K562 (cell line): ENCODE results near the gene TBC1D20. TPM values are rescaled to one million over a fixed set of nuclear protein-coding genes. Genes with fewer than 3 reads are reported as not detected.
A peak's percentile ranks its signal among the peaks of the same experiment; 100 is the strongest.

Experiments used
- DNMT1 ChIP-seq: fragments of 450-650 bp; IDR thresholded peaks from 2 replicates; pipeline ENCODE4 v1.6.1; 2016; ENCODE audit warnings: antibody characterized with exemption, mild to moderate bottlenecking
- MCM7 ChIP-seq, 2 experiments: fragments of 450-650 bp; IDR thresholded peaks; 2 replicates each; pipeline ENCODE4 v1.6.1; 2016 to 2018
- NFE2 ChIP-seq: IDR thresholded peaks from 2 replicates; pipeline ENCODE4 v1.6.1; 2014; ENCODE audit warnings: antibody characterized with exemption, low read depth
- NFIX ChIP-seq: fragments of 250-450 bp; sonication (Bioruptor Pico); IDR thresholded peaks from 2 replicates; pipeline ENCODE4 v1.4.0; 2020; ENCODE audit warnings: low read depth, mild to moderate bottlenecking, moderate library complexity
- SMARCE1 ChIP-seq: fragments of 450-650 bp; IDR thresholded peaks from 2 replicates; pipeline ENCODE4 v1.7.1; 2016; ENCODE audit warnings: mild to moderate bottlenecking
- TAF7 ChIP-seq: fragments of 450-650 bp; IDR thresholded peaks from 2 replicates; pipeline ENCODE4 v1.6.1; 2016; ENCODE audit warnings: missing genetic modification characterization, missing compliant biosample characterization
- TARDBP ChIP-seq: fragments of 450-650 bp; IDR thresholded peaks from 2 replicates; pipeline ENCODE4 v1.6.1; 2016
- TCF3 ChIP-seq: sonication (generic); formaldehyde crosslinking; IDR thresholded peaks from 2 replicates; pipeline ENCODE4 v1.4.0; 2020; ENCODE audit warnings: mild to moderate bottlenecking, missing genetic modification reagents
- ZEB2 ChIP-seq: fragments of 450-650 bp; IDR thresholded peaks from 2 replicates; pipeline ENCODE4 v1.6.1; 2016
- ZNF3 ChIP-seq: fragments of 250-450 bp; sonication (Bioruptor Pico); IDR thresholded peaks from 2 replicates; pipeline ENCODE4 v1.5.0; 2021; ENCODE audit warnings: mild to moderate bottlenecking, moderate library complexity
- ZNF518B ChIP-seq: fragments of 250-450 bp; sonication (Bioruptor Pico); IDR thresholded peaks from 2 replicates; pipeline ENCODE4 v1.5.0; 2021; ENCODE audit warnings: mild to moderate bottlenecking, moderate library complexity
- ZNF561 ChIP-seq: fragments of 450-650 bp; formaldehyde crosslinking; conservative IDR thresholded peaks from 2 replicates; pipeline ENCODE4 v1.4.0; 2020; ENCODE audit warnings: mild to moderate bottlenecking, moderate library complexity
- ZNF740 ChIP-seq, 3 experiments: fragments of 200-800 bp in 1 of 3; sonication (Bioruptor generic) in 1 of 3; sonication (generic) in 1 of 3; formaldehyde crosslinking in 1 of 3; IDR thresholded peaks; 2 replicates each; pipeline versions ENCODE4 v1.6.1 to v1.8.0; 2016 to 2022; ENCODE audit warnings: mild to moderate bottlenecking in 2 of 3, missing compliant biosample characterization in 2 of 3, missing genetic modification characterization in 2 of 3, missing genetic modification reagents in 1 of 3
- ZNF780A ChIP-seq: fragments of 250-450 bp; sonication (Bioruptor Pico); IDR thresholded peaks from 2 replicates; pipeline ENCODE4 v1.5.0; 2021; ENCODE audit warnings: mild to moderate bottlenecking
- polyA plus RNA-seq, 8 experiments: library from polyadenylated mRNA; depleted of rRNA in 4 of 8; stranded (reverse) in 5 of 8; unstranded in 3 of 8; fragments of >200 nt; fragmentation: Nextera tagmentation in 2 of 8; fragmentation: Illumina TruSeq in 1 of 8; extraction: Ambion mirVana in 2 of 8; extraction: Trizol in 1 of 8; gene quantifications; 2 replicates each; pipeline versions ENCODE4 v1.2.1 to v1.2.3, GENCODE V29; 2011 to 2014; ENCODE audit warnings: inconsistent platforms in 1 of 8, missing spikeins in 1 of 8
- total RNA-seq, 7 experiments: library from RNA; depleted of rRNA in 6 of 7; stranded (reverse); fragments of >200 nt in 6 of 7; fragmentation: Illumina TruSeq in 2 of 7; extraction: Trizol in 2 of 7; gene quantifications; 2 replicates each; pipeline versions ENCODE4 v1.2.1 to v1.2.3, GENCODE V29; 2011 to 2021; ENCODE audit warnings: low replicate concordance in 1 of 7
- TF ChIP-seq, protein P1 (sequence below): fragments of 450-650 bp; IDR thresholded peaks from 2 replicates; pipeline ENCODE4 v1.6.1; 2018; ENCODE audit not compliant: partially characterized antibody
- TF ChIP-seq, protein P2 (sequence below): fragments of 250-450 bp; sonication (Bioruptor Pico); IDR thresholded peaks from 2 replicates; pipeline ENCODE4 v1.5.1; 2021; ENCODE audit warnings: mild to moderate bottlenecking
- TF ChIP-seq, protein P3 (sequence below), 2 experiments: IDR thresholded peaks; 2 replicates each; pipeline ENCODE4 v1.6.1; 2012; ENCODE audit warnings: improper control_type of control experiment in 2 of 2, low read depth in 2 of 2, low read length in 2 of 2, borderline replicate concordance in 1 of 2

The TBC1D20 gene
- total and polyA plus RNA-seq, 9 of the 15 experiments (the other 6 are each of a cell fraction or from before 2014, with no cell fraction given), result 7.0 to 25.3 (median 15.1) TPM

- TF ChIP-seq, protein P1, sequence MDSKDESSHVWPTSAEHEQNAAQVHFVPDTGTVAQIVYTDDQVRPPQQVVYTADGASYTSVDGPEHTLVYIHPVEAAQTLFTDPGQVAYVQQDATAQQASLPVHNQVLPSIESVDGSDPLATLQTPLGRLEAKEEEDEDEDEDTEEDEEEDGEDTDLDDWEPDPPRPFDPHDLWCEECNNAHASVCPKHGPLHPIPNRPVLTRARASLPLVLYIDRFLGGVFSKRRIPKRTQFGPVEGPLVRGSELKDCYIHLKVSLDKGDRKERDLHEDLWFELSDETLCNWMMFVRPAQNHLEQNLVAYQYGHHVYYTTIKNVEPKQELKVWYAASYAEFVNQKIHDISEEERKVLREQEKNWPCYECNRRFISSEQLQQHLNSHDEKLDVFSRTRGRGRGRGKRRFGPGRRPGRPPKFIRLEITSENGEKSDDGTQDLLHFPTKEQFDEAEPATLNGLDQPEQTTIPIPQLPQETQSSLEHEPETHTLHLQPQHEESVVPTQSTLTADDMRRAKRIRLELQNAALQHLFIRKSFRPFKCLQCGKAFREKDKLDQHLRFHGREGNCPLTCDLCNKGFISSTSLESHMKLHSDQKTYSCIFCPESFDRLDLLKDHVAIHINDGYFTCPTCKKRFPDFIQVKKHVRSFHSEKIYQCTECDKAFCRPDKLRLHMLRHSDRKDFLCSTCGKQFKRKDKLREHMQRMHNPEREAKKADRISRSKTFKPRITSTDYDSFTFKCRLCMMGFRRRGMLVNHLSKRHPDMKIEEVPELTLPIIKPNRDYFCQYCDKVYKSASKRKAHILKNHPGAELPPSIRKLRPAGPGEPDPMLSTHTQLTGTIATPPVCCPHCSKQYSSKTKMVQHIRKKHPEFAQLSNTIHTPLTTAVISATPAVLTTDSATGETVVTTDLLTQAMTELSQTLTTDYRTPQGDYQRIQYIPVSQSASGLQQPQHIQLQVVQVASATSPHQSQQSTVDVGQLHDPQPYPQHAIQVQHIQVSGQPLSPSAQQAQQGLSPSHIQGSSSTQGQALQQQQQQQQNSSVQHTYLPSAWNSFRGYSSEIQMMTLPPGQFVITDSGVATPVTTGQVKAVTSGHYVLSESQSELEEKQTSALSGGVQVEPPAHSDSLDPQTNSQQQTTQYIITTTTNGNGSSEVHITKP, result no peak
- no peak for TF ChIP-seq ZEB2
- TF ChIP-seq, protein P2, sequence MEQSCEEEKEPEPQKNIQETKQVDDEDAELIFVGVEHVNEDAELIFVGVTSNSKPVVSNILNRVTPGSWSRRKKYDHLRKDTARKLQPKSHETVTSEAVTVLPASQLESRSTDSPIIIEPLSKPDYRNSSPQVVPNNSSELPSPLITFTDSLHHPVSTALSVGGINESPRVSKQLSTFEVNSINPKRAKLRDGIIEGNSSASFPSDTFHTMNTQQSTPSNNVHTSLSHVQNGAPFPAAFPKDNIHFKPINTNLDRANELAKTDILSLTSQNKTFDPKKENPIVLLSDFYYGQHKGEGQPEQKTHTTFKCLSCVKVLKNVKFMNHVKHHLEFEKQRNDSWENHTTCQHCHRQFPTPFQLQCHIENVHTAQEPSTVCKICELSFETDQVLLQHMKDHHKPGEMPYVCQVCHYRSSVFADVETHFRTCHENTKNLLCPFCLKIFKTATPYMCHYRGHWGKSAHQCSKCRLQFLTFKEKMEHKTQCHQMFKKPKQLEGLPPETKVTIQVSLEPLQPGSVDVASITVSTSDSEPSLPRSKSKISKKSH (CRISPR knock-in tag), result no peak
- TF ChIP-seq NFIX (CRISPR knock-in tag), result no peak
- peak; percentile 79 for TF ChIP-seq NFE2
- no peak for TF ChIP-seq SMARCE1
- TF ChIP-seq TCF3, result no peak
- no peak for TF ChIP-seq ZNF561 (CRISPR knock-in tag)
- no peak for TF ChIP-seq TARDBP
- TF ChIP-seq ZNF740 (CRISPR knock-in tag; IDR thresholded peaks at IDR 0.05), result no peak
- no peak for TF ChIP-seq ZNF740 (tag; IDR thresholded peaks at IDR 0.05)
- no peak for TF ChIP-seq ZNF3 (CRISPR knock-in tag)
- TF ChIP-seq TAF7 (tag), result no peak
- TF ChIP-seq, protein P3, sequence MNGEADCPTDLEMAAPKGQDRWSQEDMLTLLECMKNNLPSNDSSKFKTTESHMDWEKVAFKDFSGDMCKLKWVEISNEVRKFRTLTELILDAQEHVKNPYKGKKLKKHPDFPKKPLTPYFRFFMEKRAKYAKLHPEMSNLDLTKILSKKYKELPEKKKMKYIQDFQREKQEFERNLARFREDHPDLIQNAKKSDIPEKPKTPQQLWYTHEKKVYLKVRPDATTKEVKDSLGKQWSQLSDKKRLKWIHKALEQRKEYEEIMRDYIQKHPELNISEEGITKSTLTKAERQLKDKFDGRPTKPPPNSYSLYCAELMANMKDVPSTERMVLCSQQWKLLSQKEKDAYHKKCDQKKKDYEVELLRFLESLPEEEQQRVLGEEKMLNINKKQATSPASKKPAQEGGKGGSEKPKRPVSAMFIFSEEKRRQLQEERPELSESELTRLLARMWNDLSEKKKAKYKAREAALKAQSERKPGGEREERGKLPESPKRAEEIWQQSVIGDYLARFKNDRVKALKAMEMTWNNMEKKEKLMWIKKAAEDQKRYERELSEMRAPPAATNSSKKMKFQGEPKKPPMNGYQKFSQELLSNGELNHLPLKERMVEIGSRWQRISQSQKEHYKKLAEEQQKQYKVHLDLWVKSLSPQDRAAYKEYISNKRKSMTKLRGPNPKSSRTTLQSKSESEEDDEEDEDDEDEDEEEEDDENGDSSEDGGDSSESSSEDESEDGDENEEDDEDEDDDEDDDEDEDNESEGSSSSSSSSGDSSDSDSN (IDR thresholded peaks at IDR 0.05; ENCODE audit: borderline replicate concordance in 1 of 2, low read depth in 2 of 2, low read length in 2 of 2), result no peak
- no peak for TF ChIP-seq ZNF780A (CRISPR knock-in tag)
- no peak for TF ChIP-seq MCM7 (IDR thresholded peaks at IDR 0.05)
- TF ChIP-seq DNMT1, result no peak
- TF ChIP-seq ZNF518B (CRISPR knock-in tag), result no peak
Observed at GRCh38 chr20:444862-445426, 17.4 kb downstream of the TBC1D20 start (continued).
